ENCODE measurements around the gene ACSF3. TPM values are rescaled to one million over a fixed set of nuclear protein-coding genes. Genes with fewer than 3 reads are reported as not detected.

The ACSF3 gene
- total RNA-seq, 1 experiment from 2014 or later, result 55.2 TPM

GRCh38 chr16:89129378-89129777 is 35.7 kb downstream of the ACSF3 start:
- Mint-ChIP-seq H3K9me3 (ENCODE audit: unreplicated experiment) (peaks cover 33% of the 10 kb centered on the region), H3K27ac (ENCODE audit: unreplicated experiment) (no peak overlapping the region), H3K27me3 (ENCODE audit: insufficient read depth, unreplicated experiment) (no peaks in the 10 kb centered on the region), H3K4me1 (ENCODE audit: low read depth, unreplicated experiment) (no peaks in the 10 kb centered on the region), H3K36me3 (ENCODE audit: insufficient read depth, unreplicated experiment) (peaks cover 14% of the 10 kb centered on the region), H3K4me3 (ENCODE audit: unreplicated experiment) (no peak overlapping the region)
- no peaks in the 10 kb centered on the region for H3K9me3 ChIP-seq
- ChIA-PET POLR2A (no interaction called here), CTCF (no interaction called here)
- no peaks in the 10 kb centered on the region for H3K36me3 ChIP-seq (ENCODE audit: control insufficient read depth, insufficient read depth, low read length)
- TF ChIP-seq, protein P1, sequence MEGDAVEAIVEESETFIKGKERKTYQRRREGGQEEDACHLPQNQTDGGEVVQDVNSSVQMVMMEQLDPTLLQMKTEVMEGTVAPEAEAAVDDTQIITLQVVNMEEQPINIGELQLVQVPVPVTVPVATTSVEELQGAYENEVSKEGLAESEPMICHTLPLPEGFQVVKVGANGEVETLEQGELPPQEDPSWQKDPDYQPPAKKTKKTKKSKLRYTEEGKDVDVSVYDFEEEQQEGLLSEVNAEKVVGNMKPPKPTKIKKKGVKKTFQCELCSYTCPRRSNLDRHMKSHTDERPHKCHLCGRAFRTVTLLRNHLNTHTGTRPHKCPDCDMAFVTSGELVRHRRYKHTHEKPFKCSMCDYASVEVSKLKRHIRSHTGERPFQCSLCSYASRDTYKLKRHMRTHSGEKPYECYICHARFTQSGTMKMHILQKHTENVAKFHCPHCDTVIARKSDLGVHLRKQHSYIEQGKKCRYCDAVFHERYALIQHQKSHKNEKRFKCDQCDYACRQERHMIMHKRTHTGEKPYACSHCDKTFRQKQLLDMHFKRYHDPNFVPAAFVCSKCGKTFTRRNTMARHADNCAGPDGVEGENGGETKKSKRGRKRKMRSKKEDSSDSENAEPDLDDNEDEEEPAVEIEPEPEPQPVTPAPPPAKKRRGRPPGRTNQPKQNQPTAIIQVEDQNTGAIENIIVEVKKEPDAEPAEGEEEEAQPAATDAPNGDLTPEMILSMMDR (IDR thresholded peaks at IDR 0.05; ENCODE audit: insufficient read depth in 1 of 2, low read depth in 1 of 2, low read length in 1 of 2, severe bottlenecking in 1 of 2, unreplicated experiment in 1 of 2), result no peak
- H3K4me1 ChIP-seq, result no peaks in the 10 kb centered on the region
- no peak overlapping the region for H3K4me3 ChIP-seq (ENCODE audit: low read depth, low read length)
- DNase-seq, result no peak
- intact Hi-C loops (cut with micrococcal nuclease; ENCODE audit: unreplicated experiment), result no loop called here
- no peaks in the 10 kb centered on the region for H3K27me3 ChIP-seq (replicated peaks; ENCODE audit: control insufficient read depth, insufficient read depth, low read length)
- no TSS peak for BruUV-seq (replicated peaks)

GRCh38 chr16:89130448-89130847 is 36.8 kb downstream of the ACSF3 start:
- POLR2A ChIA-PET, result no interaction called here
- no peaks in the 10 kb centered on the region for H3K36me3 ChIP-seq (ENCODE audit: control insufficient read depth, insufficient read depth, low read length)
- no peaks in the 10 kb centered on the region for H3K4me1 ChIP-seq
- H3K27me3 ChIP-seq (replicated peaks; ENCODE audit: control insufficient read depth, insufficient read depth, low read length), result no peaks in the 10 kb centered on the region
- no peak for DNase-seq
- Mint-ChIP-seq H3K36me3 (ENCODE audit: insufficient read depth, unreplicated experiment) (peaks cover 16% of the 10 kb centered on the region), H3K27ac (ENCODE audit: unreplicated experiment) (no peak overlapping the region), H3K9me3 (ENCODE audit: unreplicated experiment) (peaks cover 31% of the 10 kb centered on the region), H3K4me3 (ENCODE audit: unreplicated experiment) (no peak overlapping the region), H3K27me3 (ENCODE audit: insufficient read depth, unreplicated experiment) (no peaks in the 10 kb centered on the region), H3K4me1 (ENCODE audit: low read depth, unreplicated experiment) (no peaks in the 10 kb centered on the region)
- no peak overlapping the region for H3K4me3 ChIP-seq (ENCODE audit: low read depth, low read length)
- intact Hi-C loops (cut with micrococcal nuclease; ENCODE audit: unreplicated experiment), result no loop called here
- CTCF ChIA-PET, result interaction anchor here (0.6 kb wide), 1 partner anchor 374 kb away, joined by 3 read pairs; no protein-coding TSS in a partner anchor
- TF ChIP-seq, protein P1 (IDR thresholded peaks at IDR 0.05; ENCODE audit: insufficient read depth in 1 of 2, low read depth in 1 of 2, low read length in 1 of 2, severe bottlenecking in 1 of 2, unreplicated experiment in 1 of 2), result no peak
- H3K9me3 ChIP-seq, result no peaks in the 10 kb centered on the region
- BruUV-seq (replicated peaks), result no TSS peak

GRCh38 chr16:89131783-89132182 is 38.1 kb downstream of the ACSF3 start:
- H3K36me3 ChIP-seq (ENCODE audit: control insufficient read depth, insufficient read depth, low read length), result no peaks in the 10 kb centered on the region
- H3K4me1 Mint-ChIP-seq (ENCODE audit: low read depth, unreplicated experiment), result no peaks in the 10 kb centered on the region
- ChIA-PET CTCF (interaction anchor here (0.6 kb wide), 1 partner anchor 657 kb away, joined by 3 read pairs; no protein-coding TSS in a partner anchor), POLR2A (no interaction called here)
- no peaks in the 10 kb centered on the region for H3K27me3 ChIP-seq (replicated peaks; ENCODE audit: control insufficient read depth, insufficient read depth, low read length)
- TF ChIP-seq, protein P1 (IDR thresholded peaks at IDR 0.05; ENCODE audit: insufficient read depth in 1 of 2, low read depth in 1 of 2, low read length in 1 of 2, severe bottlenecking in 1 of 2, unreplicated experiment in 1 of 2), result no peak
- no peaks in the 10 kb centered on the region for H3K27me3 Mint-ChIP-seq (ENCODE audit: insufficient read depth, unreplicated experiment)
- peaks cover 16% of the 10 kb centered on the region for H3K36me3 Mint-ChIP-seq (ENCODE audit: insufficient read depth, unreplicated experiment)
- DNase-seq, result no peak
- H3K4me3 Mint-ChIP-seq (ENCODE audit: unreplicated experiment), result no peak overlapping the region
- no peaks in the 10 kb centered on the region for H3K9me3 ChIP-seq
- intact Hi-C loops (cut with micrococcal nuclease; ENCODE audit: unreplicated experiment), result no loop called here
- no TSS peak for BruUV-seq (replicated peaks)
- H3K9me3 Mint-ChIP-seq (ENCODE audit: unreplicated experiment), result peaks cover 22% of the 10 kb centered on the region
- no peak overlapping the region for H3K27ac Mint-ChIP-seq (ENCODE audit: unreplicated experiment)
- no peaks in the 10 kb centered on the region for H3K4me1 ChIP-seq
- no peak overlapping the region for H3K4me3 ChIP-seq (ENCODE audit: low read depth, low read length)
